ENCODE results near the gene GPR183.
"Not testable (repeated sequence)": the region's sequence is repeated elsewhere in the genome, so short reads cannot be mapped to it uniquely, and the experiment has no call there.

Gene GPR183

GRCh38 chr13:99250982-99251825 is 56.0 kb downstream of the GPR183 start:
- TF ChIP-seq, protein P1, sequence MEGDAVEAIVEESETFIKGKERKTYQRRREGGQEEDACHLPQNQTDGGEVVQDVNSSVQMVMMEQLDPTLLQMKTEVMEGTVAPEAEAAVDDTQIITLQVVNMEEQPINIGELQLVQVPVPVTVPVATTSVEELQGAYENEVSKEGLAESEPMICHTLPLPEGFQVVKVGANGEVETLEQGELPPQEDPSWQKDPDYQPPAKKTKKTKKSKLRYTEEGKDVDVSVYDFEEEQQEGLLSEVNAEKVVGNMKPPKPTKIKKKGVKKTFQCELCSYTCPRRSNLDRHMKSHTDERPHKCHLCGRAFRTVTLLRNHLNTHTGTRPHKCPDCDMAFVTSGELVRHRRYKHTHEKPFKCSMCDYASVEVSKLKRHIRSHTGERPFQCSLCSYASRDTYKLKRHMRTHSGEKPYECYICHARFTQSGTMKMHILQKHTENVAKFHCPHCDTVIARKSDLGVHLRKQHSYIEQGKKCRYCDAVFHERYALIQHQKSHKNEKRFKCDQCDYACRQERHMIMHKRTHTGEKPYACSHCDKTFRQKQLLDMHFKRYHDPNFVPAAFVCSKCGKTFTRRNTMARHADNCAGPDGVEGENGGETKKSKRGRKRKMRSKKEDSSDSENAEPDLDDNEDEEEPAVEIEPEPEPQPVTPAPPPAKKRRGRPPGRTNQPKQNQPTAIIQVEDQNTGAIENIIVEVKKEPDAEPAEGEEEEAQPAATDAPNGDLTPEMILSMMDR (IDR thresholded peaks at IDR 0.05; ENCODE audit: insufficient read depth, low read length, poor library complexity, severe bottlenecking) = no peak
- no peaks in the 10 kb centered on the region for H3K27me3 ChIP-seq (replicated peaks; ENCODE audit: control insufficient read depth, insufficient read depth, low read length)
- DNase-seq (ENCODE audit: extremely low read depth, insufficient read length) = no peak
- H3K36me3 ChIP-seq (ENCODE audit: control insufficient read depth, insufficient read depth, low read length) = peaks cover 5% of the 10 kb centered on the region; the same call in 1 of the 2 replicates
- H3K4me3 ChIP-seq (replicated peaks; ENCODE audit: low read depth, low read length) = no peak overlapping the region

DNA sequence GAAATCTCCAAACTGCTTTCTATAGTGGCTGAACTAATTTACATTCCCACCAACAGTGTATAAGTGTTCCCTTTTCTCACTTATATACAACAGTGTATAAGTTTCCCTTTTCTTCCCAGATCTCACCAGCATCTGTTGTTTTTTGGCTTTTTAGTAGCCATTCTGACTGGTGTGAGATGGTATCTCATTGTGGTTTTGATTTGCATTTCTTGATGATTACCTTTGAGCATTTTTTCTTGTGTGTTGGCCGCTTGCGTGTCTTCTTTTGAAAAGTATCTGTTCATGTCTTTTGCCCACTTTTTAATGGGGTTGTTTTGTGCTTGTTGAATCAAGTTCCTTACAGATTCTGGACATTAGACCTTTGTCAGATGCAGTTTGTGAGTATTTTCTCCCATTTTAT is 57.6 kb downstream of the GPR183 start:
- not testable (repeated sequence) for DNase-seq (ENCODE audit: extremely low read depth, insufficient read length); H3K4me3 ChIP-seq (replicated peaks; ENCODE audit: low read depth, low read length); H3K36me3 ChIP-seq (ENCODE audit: control insufficient read depth, insufficient read depth, low read length); H3K27me3 ChIP-seq (replicated peaks; ENCODE audit: control insufficient read depth, insufficient read depth, low read length)

- H3K4me3 ChIP-seq (replicated peaks; ENCODE audit: low read depth, low read length); DNase-seq (ENCODE audit: extremely low read depth, insufficient read length); H3K27me3 ChIP-seq (replicated peaks; ENCODE audit: control insufficient read depth, insufficient read depth, low read length); H3K36me3 ChIP-seq (ENCODE audit: control insufficient read depth, insufficient read depth, low read length): not testable (repeated sequence)
Observed at GRCh38 chr13:99249178-99249577, 58.0 kb downstream of the GPR183 start.

- Histone ChIP-seq H3K36me3 (ENCODE audit: control insufficient read depth, insufficient read depth, low read length) (no peaks in the 10 kb centered on the region), H3K4me3 (replicated peaks; ENCODE audit: low read depth, low read length) (no peak overlapping the region), H3K27me3 (replicated peaks; ENCODE audit: control insufficient read depth, insufficient read depth, low read length) (no peaks in the 10 kb centered on the region)
- TF ChIP-seq, protein P1 (IDR thresholded peaks at IDR 0.05; ENCODE audit: insufficient read depth, low read length, poor library complexity, severe bottlenecking) = no peak
- no peak for DNase-seq (ENCODE audit: extremely low read depth, insufficient read length)
Observed at GRCh38 chr13:99246100-99246499, 61.1 kb downstream of the GPR183 start.
